Activated CD4-positive, alpha-beta T cell treated with anti-CD3 and anti-CD28 coated beads, Interleukin-2, amount 10 ng/mL, durations not matched to agents 24 days and 14 days (primary cell): ENCODE measurements around the gene HAUS8. TPM values are rescaled to one million over a fixed set of nuclear protein-coding genes. Genes with fewer than 3 reads are reported as not detected.
"Not testable (repeated sequence)": the region's sequence is repeated elsewhere in the genome, so short reads cannot be mapped to it uniquely, and the experiment has no call there.

ENCODE experiments used
- DNase-seq: peaks from one replicate; pipeline ENCODE4 v3.0.0; 2022
- H3K27ac Mint-ChIP-seq: one replicate; pipeline ENCODE4 v1.8.0; 2022; ENCODE audit warnings: mild to moderate bottlenecking, mixed read lengths
- H3K27me3 Mint-ChIP-seq: one replicate; pipeline ENCODE4 v1.8.0; 2022; ENCODE audit warnings: mixed read lengths
- H3K36me3 Mint-ChIP-seq: one replicate; pipeline ENCODE4 v1.8.0; 2022; ENCODE audit warnings: low read depth, mild to moderate bottlenecking, mixed read lengths
- H3K4me1 Mint-ChIP-seq: one replicate; pipeline ENCODE4 v1.8.0; 2021; ENCODE audit warnings: mixed read lengths
- H3K4me3 Mint-ChIP-seq: one replicate; pipeline ENCODE4 v1.8.0; 2022; ENCODE audit warnings: mild to moderate bottlenecking, moderate library complexity, mixed read lengths
- H3K9me3 Mint-ChIP-seq: one replicate; pipeline ENCODE4 v1.8.0; 2021; ENCODE audit warnings: mixed read lengths
- intact Hi-C: fragments of 100-400 bp; cut with micrococcal nuclease; formaldehyde crosslinking; loops from one replicate; pipeline ENCODE4 v1.15.1; 2023
- total RNA-seq: library from RNA; stranded (reverse); gene quantifications from 2 replicates; pipeline ENCODE4 v1.2.3, GENCODE V29; 2022

Gene HAUS8
- total RNA-seq, 1 donor from 2014 or later, result 32.5 TPM

DNA sequence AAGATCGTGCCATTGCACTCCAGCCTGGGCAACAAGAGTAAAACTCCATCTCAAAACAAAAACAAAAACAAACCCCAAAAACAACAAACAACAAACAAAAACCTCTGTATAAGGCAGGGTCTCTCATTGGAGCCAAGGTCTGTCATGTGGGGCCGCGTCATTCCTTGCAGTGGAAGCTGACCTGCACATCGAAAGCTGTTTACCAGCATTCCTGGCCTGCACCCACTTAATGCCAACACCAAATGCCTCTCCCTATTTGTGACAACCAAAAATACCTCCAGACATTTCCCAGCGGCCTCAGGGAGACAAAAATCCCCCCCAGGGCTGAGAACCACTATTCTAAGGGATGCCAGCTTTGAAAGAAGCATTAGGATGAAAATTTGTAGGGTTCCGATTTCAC lies 49.9 kb downstream of the HAUS8 start:
- no peak overlapping the region for H3K4me3 Mint-ChIP-seq
- H3K36me3 Mint-ChIP-seq, result peaks cover 2% of the 10 kb centered on the region
- peaks cover 8% of the 10 kb centered on the region for H3K9me3 Mint-ChIP-seq
- DNase-seq, result no peak
- H3K27ac Mint-ChIP-seq, result no peak overlapping the region
- peaks cover 2% of the 10 kb centered on the region for H3K4me1 Mint-ChIP-seq
- H3K27me3 Mint-ChIP-seq, result peaks cover 40% of the 10 kb centered on the region
- intact Hi-C loops, result no loop called here

DNA sequence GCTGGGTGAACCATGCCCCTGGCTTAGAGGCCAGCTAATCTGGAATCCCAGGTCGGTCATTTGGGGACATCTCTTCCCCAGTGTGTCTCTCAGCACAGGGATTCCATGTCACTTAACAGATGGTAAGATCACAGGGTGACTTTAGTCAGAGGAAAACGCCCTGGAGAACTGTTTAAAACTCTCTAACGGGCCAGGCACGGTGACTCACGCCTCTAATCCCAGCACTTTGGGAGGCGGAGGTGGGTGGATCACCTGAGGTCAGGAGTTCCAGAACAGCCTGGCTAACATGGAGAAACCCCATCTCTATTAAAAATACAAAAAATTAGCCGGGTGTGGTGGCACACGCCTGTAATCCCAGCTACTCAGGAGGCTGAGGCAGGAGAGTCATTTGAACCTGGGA lies 50.3 kb downstream of the HAUS8 start:
- intact Hi-C loops, H3K27ac Mint-ChIP-seq, DNase-seq, H3K4me3 Mint-ChIP-seq, H3K4me1 Mint-ChIP-seq, H3K36me3 Mint-ChIP-seq, H3K9me3 Mint-ChIP-seq: not testable (repeated sequence)
- peaks cover 40% of the 10 kb centered on the region for H3K27me3 Mint-ChIP-seq

DNA sequence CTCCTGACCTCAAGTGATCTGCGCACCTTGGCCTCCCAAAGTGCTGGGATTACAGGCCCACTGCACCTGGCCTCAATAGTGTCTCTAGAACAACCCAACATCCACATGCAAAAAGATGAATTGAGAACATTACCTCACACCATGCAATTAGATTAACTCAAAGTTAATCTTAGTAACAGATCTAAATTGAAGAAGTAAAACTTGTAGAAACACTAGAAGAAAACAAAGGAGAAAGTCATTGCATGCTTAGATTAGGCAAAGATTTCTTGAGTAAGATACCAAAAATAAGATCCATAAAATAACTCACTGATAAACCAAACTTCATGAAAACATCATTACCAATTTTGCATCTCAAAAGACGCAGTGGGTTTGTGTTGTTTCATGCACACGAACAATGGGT lies 51.4 kb downstream of the HAUS8 start:
- H3K9me3 Mint-ChIP-seq, result peaks cover 8% of the 10 kb centered on the region
- peaks cover 2% of the 10 kb centered on the region for H3K36me3 Mint-ChIP-seq
- DNase-seq, result no peak
- H3K4me1 Mint-ChIP-seq, result peaks cover 2% of the 10 kb centered on the region
- H3K4me3 Mint-ChIP-seq, result no peak overlapping the region
- H3K27ac Mint-ChIP-seq, result no peak overlapping the region
- H3K27me3 Mint-ChIP-seq, result peaks cover 39% of the 10 kb centered on the region
- intact Hi-C loops, result no loop called here

DNA sequence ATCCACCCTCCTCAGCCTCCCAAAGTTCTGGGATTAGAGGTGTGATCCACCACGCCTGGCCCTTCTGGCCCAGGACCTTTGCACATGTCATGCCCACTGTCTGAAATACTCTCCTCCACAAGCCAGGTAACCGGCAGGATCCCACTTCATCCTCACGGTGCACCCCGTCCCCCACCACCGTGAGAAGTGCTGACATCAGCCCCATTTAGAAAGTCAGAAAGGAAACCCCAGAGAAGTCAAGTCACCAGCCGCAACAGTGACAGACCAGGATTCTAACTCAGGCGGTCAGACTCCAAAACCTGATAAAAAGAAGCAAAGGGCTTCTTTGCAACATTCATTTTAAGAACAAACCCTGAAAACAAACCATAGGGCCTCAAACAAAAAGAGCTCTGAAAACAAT lies 52.5 kb downstream of the HAUS8 start:
- DNase-seq, result no peak
- H3K4me3 Mint-ChIP-seq, result no peak overlapping the region
- H3K9me3 Mint-ChIP-seq, result peaks cover 8% of the 10 kb centered on the region
- H3K27ac Mint-ChIP-seq, result no peak overlapping the region
- H3K27me3 Mint-ChIP-seq, result peaks cover 29% of the 10 kb centered on the region
- H3K4me1 Mint-ChIP-seq, result peaks cover 2% of the 10 kb centered on the region
- intact Hi-C loops, result no loop called here
- H3K36me3 Mint-ChIP-seq, result peaks cover 2% of the 10 kb centered on the region

DNA sequence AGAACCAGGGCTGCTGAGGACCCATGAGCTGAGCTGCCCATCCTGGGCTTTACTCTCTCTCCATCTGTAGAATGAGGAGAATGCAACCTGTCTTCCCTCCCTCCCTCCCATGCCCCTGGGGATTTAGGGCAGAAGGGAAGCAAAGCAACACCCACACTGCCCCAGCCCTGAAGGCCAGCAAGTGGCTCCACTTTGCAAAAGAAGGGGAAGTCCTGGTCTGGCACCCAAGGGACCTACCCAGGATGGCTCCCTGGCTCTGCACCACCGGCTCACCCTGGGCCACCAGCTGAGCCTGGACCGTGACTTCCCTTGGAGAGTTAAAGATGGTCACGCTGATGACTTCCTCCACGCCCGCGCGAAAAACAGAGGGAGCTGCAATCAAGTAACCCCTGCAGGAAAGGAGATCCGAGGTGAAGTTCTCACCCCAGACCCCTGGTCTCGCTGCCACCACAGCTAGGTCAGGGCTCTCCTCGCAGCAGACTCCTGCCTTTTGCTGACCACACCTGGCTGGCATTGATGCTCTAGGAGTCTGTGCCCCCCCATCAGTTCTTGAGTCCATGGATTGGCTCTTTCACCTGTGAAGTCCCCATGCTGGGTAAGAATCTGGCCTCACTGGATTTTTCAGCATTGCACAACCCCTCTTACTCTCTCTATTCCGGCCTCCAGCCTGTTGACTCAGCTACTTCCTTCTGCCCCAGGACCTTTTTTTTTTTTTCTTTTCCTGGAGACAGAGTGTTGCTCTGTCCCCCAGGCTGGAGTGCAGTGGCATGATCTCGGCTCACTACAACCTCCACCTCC lies 53.3 kb downstream of the HAUS8 start:
- intact Hi-C loops, result no loop called here
- Mint-ChIP-seq H3K4me3 (no peak overlapping the region), H3K27me3 (peaks cover 25% of the 10 kb centered on the region), H3K9me3 (peaks cover 8% of the 10 kb centered on the region), H3K4me1 (peaks cover 2% of the 10 kb centered on the region), H3K36me3 (peaks cover 2% of the 10 kb centered on the region), H3K27ac (no peak overlapping the region)
- DNase-seq, result no peak

DNA sequence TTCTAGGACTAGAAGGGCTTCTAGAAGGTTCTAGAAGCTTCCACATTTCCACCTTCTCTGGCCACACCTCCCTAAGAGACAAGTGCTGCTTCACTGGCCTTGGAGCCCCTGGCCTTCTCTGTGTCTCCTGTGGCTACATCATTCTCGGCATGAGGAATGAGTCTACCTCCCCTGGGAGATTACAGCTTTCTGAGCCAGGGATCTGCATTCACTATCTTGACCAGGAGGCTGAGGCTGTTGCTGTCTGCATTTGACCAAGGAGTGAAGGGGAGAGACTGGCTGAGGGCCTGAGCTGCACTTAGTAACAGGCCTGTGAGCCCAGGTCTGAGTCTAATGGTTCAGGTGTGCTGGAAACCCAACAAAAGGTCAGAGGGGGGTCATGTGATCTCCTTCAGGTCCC lies 53.9 kb downstream of the HAUS8 start:
- Mint-ChIP-seq H3K36me3 (peaks cover 2% of the 10 kb centered on the region), H3K27ac (no peak overlapping the region), H3K27me3 (peaks cover 25% of the 10 kb centered on the region), H3K4me3 (no peak overlapping the region), H3K9me3 (peaks cover 8% of the 10 kb centered on the region), H3K4me1 (peaks cover 2% of the 10 kb centered on the region)
- intact Hi-C loops, result no loop called here
- no peak for DNase-seq

GRCh38 chr19:17020823-17021222 lies 54.4 kb downstream of the HAUS8 start:
- intact Hi-C loops, result no loop called here

DNA sequence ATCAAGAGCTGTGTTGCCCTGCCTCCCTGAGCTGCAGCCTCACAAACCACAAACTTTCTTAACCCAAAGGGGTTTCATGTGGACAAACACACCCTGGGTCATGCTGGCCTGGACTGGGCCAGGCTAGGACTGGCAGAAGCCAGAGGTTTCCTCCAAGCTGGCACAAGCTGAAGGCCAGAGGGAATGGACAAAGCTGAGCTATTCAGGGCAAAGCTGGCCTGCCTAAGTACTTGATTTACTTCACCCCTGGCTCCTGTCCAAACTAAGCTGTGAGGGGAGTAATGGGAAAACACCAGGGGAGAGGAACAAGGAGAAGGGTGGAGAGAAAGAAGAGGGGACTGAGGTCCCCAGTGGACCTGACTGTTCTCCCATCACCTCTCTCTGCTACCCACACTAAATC lies 54.9 kb downstream of the HAUS8 start:
- no peak for DNase-seq
- Mint-ChIP-seq H3K9me3 (peaks cover 8% of the 10 kb centered on the region), H3K36me3 (peaks cover 2% of the 10 kb centered on the region), H3K4me1 (no peaks in the 10 kb centered on the region), H3K27me3 (peaks cover 16% of the 10 kb centered on the region), H3K4me3 (no peak overlapping the region), H3K27ac (no peak overlapping the region)
- intact Hi-C loops, result no loop called here

More at GRCh38 chr19:17020823-17021222, 54.4 kb downstream of the HAUS8 start:
- no peak overlapping the region for H3K4me3 Mint-ChIP-seq
- H3K36me3 Mint-ChIP-seq, result peaks cover 2% of the 10 kb centered on the region
- H3K27ac Mint-ChIP-seq, result no peak overlapping the region
- DNase-seq, result no peak
- peaks cover 20% of the 10 kb centered on the region for H3K27me3 Mint-ChIP-seq
- peaks cover under 1% of the 10 kb centered on the region for H3K4me1 Mint-ChIP-seq
- peaks cover 8% of the 10 kb centered on the region for H3K9me3 Mint-ChIP-seq

DNA sequence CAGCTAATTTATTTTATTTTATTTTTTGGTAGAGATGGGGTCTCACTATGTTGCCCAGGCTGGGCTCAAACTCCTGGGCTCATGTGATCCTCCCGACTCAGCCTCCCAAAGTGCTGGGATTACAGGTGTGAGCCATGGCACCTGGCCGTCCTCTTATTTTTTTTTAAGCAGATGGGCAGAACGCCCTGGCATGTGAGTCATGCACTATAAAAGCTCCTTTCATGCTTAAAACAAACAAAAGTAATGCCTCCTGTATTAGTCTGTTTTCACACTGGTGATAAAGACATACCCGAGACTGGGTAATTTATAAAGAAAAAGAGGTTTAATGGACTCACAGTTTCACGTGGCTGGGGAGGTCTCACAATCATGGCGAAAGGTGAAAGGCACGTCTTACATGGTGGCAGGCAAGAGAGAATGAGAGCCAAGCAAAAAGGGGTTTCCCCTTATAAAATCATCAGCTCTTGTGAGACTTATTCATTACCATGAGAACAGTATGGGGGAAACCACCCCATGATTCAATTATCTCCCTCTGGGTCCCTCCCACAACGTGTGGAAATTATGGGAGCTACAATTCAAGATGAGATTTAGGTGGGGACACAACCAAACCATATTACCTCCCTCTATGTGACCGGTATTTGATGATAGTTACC lies 60.9 kb downstream of the HAUS8 start:
- H3K4me3 Mint-ChIP-seq, H3K36me3 Mint-ChIP-seq, H3K4me1 Mint-ChIP-seq, intact Hi-C loops, DNase-seq, H3K27ac Mint-ChIP-seq, H3K9me3 Mint-ChIP-seq, H3K27me3 Mint-ChIP-seq: not testable (repeated sequence)

- intact Hi-C loops, result no loop called here
- no peak for DNase-seq
- Mint-ChIP-seq H3K4me3 (no peak overlapping the region), H3K27me3 (peaks cover 2% of the 10 kb centered on the region), H3K27ac (no peak overlapping the region), H3K4me1 (no peaks in the 10 kb centered on the region), H3K9me3 (no peaks in the 10 kb centered on the region), H3K36me3 (no peaks in the 10 kb centered on the region)
These were observed 63.8 kb downstream of the HAUS8 start for GRCh38 chr19:17011485-17011884.

- H3K9me3 Mint-ChIP-seq, result no peaks in the 10 kb centered on the region
- H3K36me3 Mint-ChIP-seq, result no peaks in the 10 kb centered on the region
- intact Hi-C loops, result no loop called here
- H3K4me1 Mint-ChIP-seq, result peaks cover 8% of the 10 kb centered on the region
- no peak for DNase-seq
- H3K27ac Mint-ChIP-seq, result no peak overlapping the region
- no peak overlapping the region for H3K4me3 Mint-ChIP-seq
- H3K27me3 Mint-ChIP-seq, result peaks cover 4% of the 10 kb centered on the region
These were observed 68.7 kb downstream of the HAUS8 start for GRCh38 chr19:17006579-17006978.

GRCh38 chr19:17005000-17005399 lies 70.3 kb downstream of the HAUS8 start:
- intact Hi-C loops, result no loop called here
- H3K4me1 Mint-ChIP-seq, result peaks cover 18% of the 10 kb centered on the region
- H3K27me3 Mint-ChIP-seq, result peaks cover 4% of the 10 kb centered on the region
- no peaks in the 10 kb centered on the region for H3K36me3 Mint-ChIP-seq
- no peak overlapping the region for H3K27ac Mint-ChIP-seq
- no peaks in the 10 kb centered on the region for H3K9me3 Mint-ChIP-seq
- H3K4me3 Mint-ChIP-seq, result no peak overlapping the region
- DNase-seq, result no peak

GRCh38 chr19:17004386-17004785 lies 70.9 kb downstream of the HAUS8 start:
- intact Hi-C loops, result no loop called here
- H3K27ac Mint-ChIP-seq, result no peak overlapping the region
- no peak overlapping the region for H3K4me3 Mint-ChIP-seq
- DNase-seq, result no peak
- H3K36me3 Mint-ChIP-seq, result no peaks in the 10 kb centered on the region
- H3K4me1 Mint-ChIP-seq, result peaks cover 18% of the 10 kb centered on the region
- peaks cover 4% of the 10 kb centered on the region for H3K27me3 Mint-ChIP-seq
- no peaks in the 10 kb centered on the region for H3K9me3 Mint-ChIP-seq

DNA sequence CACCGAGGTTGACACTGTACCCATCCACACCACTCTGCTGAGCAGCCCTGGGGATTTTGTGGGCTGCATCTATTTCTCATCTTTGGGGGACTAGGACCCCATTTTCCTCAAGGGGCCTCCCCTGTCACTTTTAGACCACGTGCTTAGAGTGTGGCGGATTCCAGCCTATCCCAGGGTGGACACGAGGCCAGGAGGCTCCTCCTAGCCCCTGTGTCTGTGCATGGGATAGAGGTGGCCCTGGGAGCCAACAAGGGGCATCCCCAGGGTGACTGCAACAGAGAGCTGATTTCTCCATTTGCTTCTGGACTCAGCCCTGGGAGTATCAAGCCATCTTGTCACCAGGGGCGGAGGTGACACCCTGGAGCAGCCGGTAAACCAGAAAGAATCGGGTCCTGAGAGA lies 72.8 kb downstream of the HAUS8 start:
- peaks cover 3% of the 10 kb centered on the region for H3K36me3 Mint-ChIP-seq
- peaks cover 4% of the 10 kb centered on the region for H3K27me3 Mint-ChIP-seq
- no peak overlapping the region for H3K4me3 Mint-ChIP-seq
- peaks cover 18% of the 10 kb centered on the region for H3K4me1 Mint-ChIP-seq
- peaks cover 6% of the 10 kb centered on the region for H3K9me3 Mint-ChIP-seq
- no peak overlapping the region for H3K27ac Mint-ChIP-seq
- DNase-seq, result no peak
- intact Hi-C loops, result no loop called here
